Ramos (cell line): ENCODE measurements around the gene SSTR1.
"Not testable (repeated sequence)": the region's sequence is repeated elsewhere in the genome, so short reads cannot be mapped to it uniquely, and the experiment has no call there.

Experiments
- in situ Hi-C: fragments of 300-500 bp; cut with MboI; formaldehyde crosslinking; loops from one replicate; pipeline ENCODE4 v1.14.3; 2022; ENCODE audit warnings: low sequenced_read_pairs; ENCODE audit not compliant: unreplicated experiment

The SSTR1 gene

GRCh38 chr14:38207736-38208617 is at the start of gene SSTR1:
SSTR1 (plus strand) TSS chr14:38207904; CDS start chr14:38209390, 1,486 bp downstream.
- in situ Hi-C loops = no loop called here

- in situ Hi-C loops = no loop called here
Measured at GRCh38 chr14:38158468-38158867, 49.2 kb upstream of the SSTR1 start.

- in situ Hi-C loops = no loop called here
Measured at GRCh38 chr14:38168416-38168815, 39.3 kb upstream of the SSTR1 start.

GRCh38 chr14:38171197-38171596 is 36.5 kb upstream of the SSTR1 start:
- in situ Hi-C loops = no loop called here

GRCh38 chr14:38174711-38175110 is 33.0 kb upstream of the SSTR1 start:
- in situ Hi-C loops = no loop called here

GRCh38 chr14:38175658-38176057 is 32.0 kb upstream of the SSTR1 start:
- in situ Hi-C loops = no loop called here

GRCh38 chr14:38176379-38176778 is 31.3 kb upstream of the SSTR1 start:
- in situ Hi-C loops = no loop called here

GRCh38 chr14:38184132-38184531 is 23.6 kb upstream of the SSTR1 start:
- in situ Hi-C loops = no loop called here

GRCh38 chr14:38185671-38186070 is 22.0 kb upstream of the SSTR1 start:
- in situ Hi-C loops = no loop called here

GRCh38 chr14:38186216-38186615 is 21.5 kb upstream of the SSTR1 start:
- in situ Hi-C loops = no loop called here

- in situ Hi-C loops = no loop called here
Measured at GRCh38 chr14:38187528-38187927, 20.2 kb upstream of the SSTR1 start.

- in situ Hi-C loops = no loop called here
Measured at GRCh38 chr14:38189930-38190726, 17.6 kb upstream of the SSTR1 start.

GRCh38 chr14:38190846-38191245 is 16.9 kb upstream of the SSTR1 start:
- in situ Hi-C loops = not testable (repeated sequence)

- in situ Hi-C loops = not testable (repeated sequence)
Measured at GRCh38 chr14:38191491-38191890, 16.2 kb upstream of the SSTR1 start.

GRCh38 chr14:38197001-38197783 is 10.5 kb upstream of the SSTR1 start:
- in situ Hi-C loops = no loop called here

GRCh38 chr14:38197784-38198335 is 9.8 kb upstream of the SSTR1 start:
- in situ Hi-C loops = no loop called here

- in situ Hi-C loops = no loop called here
Measured at GRCh38 chr14:38198425-38198824, 9.3 kb upstream of the SSTR1 start.

GRCh38 chr14:38199076-38199475 is 8.6 kb upstream of the SSTR1 start:
- in situ Hi-C loops = no loop called here

GRCh38 chr14:38199739-38200138 is 8.0 kb upstream of the SSTR1 start:
- in situ Hi-C loops = no loop called here

GRCh38 chr14:38201137-38201828 is 6.4 kb upstream of the SSTR1 start:
- in situ Hi-C loops = no loop called here
